ENCODE data around the gene UVRAG.

DNA sequence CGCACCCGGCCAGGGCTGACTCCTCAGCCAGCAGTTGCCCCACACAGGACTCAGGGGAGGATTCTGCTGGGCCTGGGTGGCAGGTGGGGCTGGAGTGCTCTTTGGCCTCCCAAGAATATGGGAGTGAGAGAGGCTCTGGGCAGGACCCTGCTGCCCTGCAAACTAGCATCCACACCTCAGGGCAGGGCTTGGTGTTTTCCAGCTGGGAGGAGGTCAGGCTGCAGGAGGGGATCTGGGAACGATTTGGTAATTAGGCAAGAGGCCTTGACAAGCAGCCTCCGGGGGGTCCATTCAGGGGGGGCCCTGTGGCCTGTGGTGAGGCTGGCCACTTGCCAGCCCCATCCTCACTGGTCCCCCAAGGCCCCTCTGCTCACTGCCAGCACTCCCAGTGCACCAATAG is 355.5 kb downstream of the UVRAG start:
- TF ChIP-seq, protein P1, sequence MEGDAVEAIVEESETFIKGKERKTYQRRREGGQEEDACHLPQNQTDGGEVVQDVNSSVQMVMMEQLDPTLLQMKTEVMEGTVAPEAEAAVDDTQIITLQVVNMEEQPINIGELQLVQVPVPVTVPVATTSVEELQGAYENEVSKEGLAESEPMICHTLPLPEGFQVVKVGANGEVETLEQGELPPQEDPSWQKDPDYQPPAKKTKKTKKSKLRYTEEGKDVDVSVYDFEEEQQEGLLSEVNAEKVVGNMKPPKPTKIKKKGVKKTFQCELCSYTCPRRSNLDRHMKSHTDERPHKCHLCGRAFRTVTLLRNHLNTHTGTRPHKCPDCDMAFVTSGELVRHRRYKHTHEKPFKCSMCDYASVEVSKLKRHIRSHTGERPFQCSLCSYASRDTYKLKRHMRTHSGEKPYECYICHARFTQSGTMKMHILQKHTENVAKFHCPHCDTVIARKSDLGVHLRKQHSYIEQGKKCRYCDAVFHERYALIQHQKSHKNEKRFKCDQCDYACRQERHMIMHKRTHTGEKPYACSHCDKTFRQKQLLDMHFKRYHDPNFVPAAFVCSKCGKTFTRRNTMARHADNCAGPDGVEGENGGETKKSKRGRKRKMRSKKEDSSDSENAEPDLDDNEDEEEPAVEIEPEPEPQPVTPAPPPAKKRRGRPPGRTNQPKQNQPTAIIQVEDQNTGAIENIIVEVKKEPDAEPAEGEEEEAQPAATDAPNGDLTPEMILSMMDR (conservative IDR thresholded peaks at IDR 0.05; ENCODE audit: low read depth, low read length): no peak
- no peak for TF ChIP-seq EZH2 (IDR thresholded peaks at IDR 0.05; ENCODE audit: low read length, unreplicated experiment)

Measured in PC-3 (cell line).